HepG2 (cell line): Measurements from ENCODE around the gene CYLD. TPM values are rescaled to one million over a fixed set of nuclear protein-coding genes. Genes with fewer than 3 reads are reported as not detected.

Experiments
- GMEB2 ChIP-seq: IDR thresholded peaks from 2 replicates; pipeline ENCODE4 v1.6.1; 2016; ENCODE audit warnings: missing biosample characterization, missing genetic modification reagents, low read depth
- KLF6 ChIP-seq: IDR thresholded peaks from 2 replicates; pipeline ENCODE4 v1.8.0; 2016; ENCODE audit warnings: missing biosample characterization, missing genetic modification reagents
- MXD1 ChIP-seq: sonication (generic); formaldehyde crosslinking; IDR thresholded peaks from 2 replicates; pipeline ENCODE4 v1.4.0; 2020; ENCODE audit warnings: mild to moderate bottlenecking, missing genetic modification reagents
- NFE2L1 ChIP-seq: sonication (generic); formaldehyde crosslinking; IDR thresholded peaks from 2 replicates; pipeline ENCODE4 v1.4.0; 2020; ENCODE audit warnings: missing genetic modification reagents, mild to moderate bottlenecking, borderline replicate concordance
- SNAPC4 ChIP-seq: sonication (generic); formaldehyde crosslinking; IDR thresholded peaks from 2 replicates; pipeline ENCODE4 v1.4.0; 2020; ENCODE audit warnings: mild to moderate bottlenecking, missing genetic modification reagents
- TRIM22 ChIP-seq: fragments of 450-650 bp; IDR thresholded peaks from 2 replicates; pipeline ENCODE4 v1.6.1; 2017
- ZNF225 ChIP-seq: sonication (generic); formaldehyde crosslinking; IDR thresholded peaks from 2 replicates; pipeline ENCODE4 v1.4.0; 2020; ENCODE audit warnings: mild to moderate bottlenecking, missing genetic modification reagents
- ZNF512B ChIP-seq: sonication (generic); formaldehyde crosslinking; IDR thresholded peaks from 2 replicates; pipeline ENCODE4 v1.5.1; 2020; ENCODE audit warnings: missing genetic modification reagents, mild to moderate bottlenecking, borderline replicate concordance
- ZNF597 ChIP-seq: sonication (generic); formaldehyde crosslinking; IDR thresholded peaks from 2 replicates; pipeline ENCODE4 v1.5.0; 2020; ENCODE audit warnings: missing genetic modification reagents
- ZNF687 ChIP-seq: sonication (generic); formaldehyde crosslinking; IDR thresholded peaks from 2 replicates; pipeline ENCODE4 v1.5.1; 2020; ENCODE audit warnings: mild to moderate bottlenecking, missing genetic modification reagents, moderate library complexity
- polyA plus RNA-seq, 8 experiments: library from polyadenylated mRNA; depleted of rRNA in 3 of 8; stranded (reverse) in 7 of 8; unstranded in 1 of 8; fragments of >200 nt; fragmentation: Illumina TruSeq in 4 of 8; extraction: Trizol in 4 of 8; gene quantifications; 2 replicates each; pipeline versions ENCODE4 v1.2.1 to v1.2.3, GENCODE V29; 2011 to 2016; ENCODE audit warnings: low read depth in 4 of 8, missing spikeins in 1 of 8, mixed read lengths in 1 of 8; ENCODE audit not compliant: insufficient read depth in 1 of 8
- total RNA-seq, 5 experiments: library from RNA; depleted of rRNA; stranded (reverse); fragments of >200 nt; fragmentation: Illumina TruSeq; extraction: Trizol; gene quantifications; 2 replicates each; pipeline ENCODE4 v1.2.3, GENCODE V29; 2016; ENCODE audit warnings: low read depth in 1 of 5

The CYLD gene
- total and polyA plus RNA-seq, 2 of the 13 experiments (the other 11 are each of a cell fraction or from before 2014, with no cell fraction given): 6.1 to 11.4 TPM

GRCh38 chr16:50699326-50700159, 42.3 kb upstream of the CYLD start (continued):
- TF ChIP-seq SNAPC4 (CRISPR knock-in tag) (no peak), ZNF225 (CRISPR knock-in tag) (peak; percentile 57), GMEB2 (CRISPR knock-in tag) (no peak), NFE2L1 (CRISPR knock-in tag) (no peak), ZNF512B (CRISPR knock-in tag) (no peak), KLF6 (peak; percentile 89; the same call in 1 of the 2 replicates), ZNF687 (peak; percentile 84), TRIM22 (no peak), MXD1 (CRISPR knock-in tag) (peak; percentile 70), ZNF597 (CRISPR knock-in tag) (no peak)
